Measurements from ENCODE around the gene ARSG.
"Not testable (repeated sequence)": the region's sequence is repeated elsewhere in the genome, so short reads cannot be mapped to it uniquely, and the experiment has no call there.

The ARSG gene

GRCh38 chr17:68307443-68307842 lies 16.1 kb downstream of the ARSG start:
- Histone ChIP-seq H3K4me2 (ENCODE audit: low read length) (no peak overlapping the region), H4K20me1 (ENCODE audit: control insufficient read depth, insufficient read depth, low read depth, low read length) (no peaks in the 10 kb centered on the region), H3F3A (ENCODE audit: control insufficient read depth, insufficient read depth) (no peaks in the 10 kb centered on the region), H3K9me2 (replicated peaks; ENCODE audit: control insufficient read depth, low read length) (no peaks in the 10 kb centered on the region), H3K27me3 (ENCODE audit: control insufficient read depth, low read length) (no peaks in the 10 kb centered on the region), H3K27ac (ENCODE audit: low read depth, low read length) (no peak overlapping the region), H3K9me3 (ENCODE audit: control insufficient read depth, insufficient read depth, low read length) (no peaks in the 10 kb centered on the region), H3K4me1 (ENCODE audit: control insufficient read depth, low read length) (no peaks in the 10 kb centered on the region), H3K4me3 (ENCODE audit: low read length) (no peak overlapping the region), H3K79me2 (ENCODE audit: control insufficient read depth, low read length) (no peaks in the 10 kb centered on the region), H3K36me3 (ENCODE audit: control insufficient read depth, low read length) (peaks cover 3% of the 10 kb centered on the region; the same call in 1 of the 2 replicates)
- no peak for TF ChIP-seq EZH2phosphoT487 (IDR thresholded peaks at IDR 0.05; ENCODE audit: borderline replicate concordance, low read length)
- TF ChIP-seq, protein P1, sequence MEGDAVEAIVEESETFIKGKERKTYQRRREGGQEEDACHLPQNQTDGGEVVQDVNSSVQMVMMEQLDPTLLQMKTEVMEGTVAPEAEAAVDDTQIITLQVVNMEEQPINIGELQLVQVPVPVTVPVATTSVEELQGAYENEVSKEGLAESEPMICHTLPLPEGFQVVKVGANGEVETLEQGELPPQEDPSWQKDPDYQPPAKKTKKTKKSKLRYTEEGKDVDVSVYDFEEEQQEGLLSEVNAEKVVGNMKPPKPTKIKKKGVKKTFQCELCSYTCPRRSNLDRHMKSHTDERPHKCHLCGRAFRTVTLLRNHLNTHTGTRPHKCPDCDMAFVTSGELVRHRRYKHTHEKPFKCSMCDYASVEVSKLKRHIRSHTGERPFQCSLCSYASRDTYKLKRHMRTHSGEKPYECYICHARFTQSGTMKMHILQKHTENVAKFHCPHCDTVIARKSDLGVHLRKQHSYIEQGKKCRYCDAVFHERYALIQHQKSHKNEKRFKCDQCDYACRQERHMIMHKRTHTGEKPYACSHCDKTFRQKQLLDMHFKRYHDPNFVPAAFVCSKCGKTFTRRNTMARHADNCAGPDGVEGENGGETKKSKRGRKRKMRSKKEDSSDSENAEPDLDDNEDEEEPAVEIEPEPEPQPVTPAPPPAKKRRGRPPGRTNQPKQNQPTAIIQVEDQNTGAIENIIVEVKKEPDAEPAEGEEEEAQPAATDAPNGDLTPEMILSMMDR (IDR thresholded peaks at IDR 0.05; ENCODE audit: low read depth, low read length, poor library complexity, severe bottlenecking), result no peak

GRCh38 chr17:68308486-68308885 lies 17.2 kb downstream of the ARSG start:
- not testable (repeated sequence) for H3K27ac ChIP-seq (ENCODE audit: low read depth, low read length); H3K4me1 ChIP-seq (ENCODE audit: control insufficient read depth, low read length); H3K36me3 ChIP-seq (ENCODE audit: control insufficient read depth, low read length); H3K27me3 ChIP-seq (ENCODE audit: control insufficient read depth, low read length); H3K9me2 ChIP-seq (replicated peaks; ENCODE audit: control insufficient read depth, low read length); H4K20me1 ChIP-seq (ENCODE audit: control insufficient read depth, insufficient read depth, low read depth, low read length); H3K79me2 ChIP-seq (ENCODE audit: control insufficient read depth, low read length); H3F3A ChIP-seq (ENCODE audit: control insufficient read depth, insufficient read depth); H3K9me3 ChIP-seq (ENCODE audit: control insufficient read depth, insufficient read depth, low read length); H3K4me3 ChIP-seq (ENCODE audit: low read length); H3K4me2 ChIP-seq (ENCODE audit: low read length)

- H3K4me3 ChIP-seq (ENCODE audit: low read length); H3K27ac ChIP-seq (ENCODE audit: low read depth, low read length); H3F3A ChIP-seq (ENCODE audit: control insufficient read depth, insufficient read depth); H4K20me1 ChIP-seq (ENCODE audit: control insufficient read depth, insufficient read depth, low read depth, low read length); H3K4me1 ChIP-seq (ENCODE audit: control insufficient read depth, low read length); H3K36me3 ChIP-seq (ENCODE audit: control insufficient read depth, low read length); H3K9me3 ChIP-seq (ENCODE audit: control insufficient read depth, insufficient read depth, low read length); H3K79me2 ChIP-seq (ENCODE audit: control insufficient read depth, low read length); H3K9me2 ChIP-seq (replicated peaks; ENCODE audit: control insufficient read depth, low read length); H3K27me3 ChIP-seq (ENCODE audit: control insufficient read depth, low read length); H3K4me2 ChIP-seq (ENCODE audit: low read length): not testable (repeated sequence)
Measured at GRCh38 chr17:68309066-68309670, 17.9 kb downstream of the ARSG start.

- peaks cover 3% of the 10 kb centered on the region; the same call in 1 of the 2 replicates for H3K36me3 ChIP-seq (ENCODE audit: control insufficient read depth, low read length)
- no peak for TF ChIP-seq EZH2phosphoT487 (IDR thresholded peaks at IDR 0.05; ENCODE audit: borderline replicate concordance, low read length)
- TF ChIP-seq, protein P1 (IDR thresholded peaks at IDR 0.05; ENCODE audit: low read depth, low read length, poor library complexity, severe bottlenecking), result no peak
- no peak overlapping the region for H3K4me2 ChIP-seq (ENCODE audit: low read length)
- H4K20me1 ChIP-seq (ENCODE audit: control insufficient read depth, insufficient read depth, low read depth, low read length), result no peaks in the 10 kb centered on the region
- no peaks in the 10 kb centered on the region for H3K27me3 ChIP-seq (ENCODE audit: control insufficient read depth, low read length)
- H3K4me3 ChIP-seq (ENCODE audit: low read length), result no peak overlapping the region
- no peaks in the 10 kb centered on the region for H3K9me2 ChIP-seq (replicated peaks; ENCODE audit: control insufficient read depth, low read length)
- no peaks in the 10 kb centered on the region for H3K79me2 ChIP-seq (ENCODE audit: control insufficient read depth, low read length)
- no peak overlapping the region for H3K27ac ChIP-seq (ENCODE audit: low read depth, low read length)
- H3K4me1 ChIP-seq (ENCODE audit: control insufficient read depth, low read length), result no peaks in the 10 kb centered on the region
- H3F3A ChIP-seq (ENCODE audit: control insufficient read depth, insufficient read depth), result no peaks in the 10 kb centered on the region
- H3K9me3 ChIP-seq (ENCODE audit: control insufficient read depth, insufficient read depth, low read length), result no peaks in the 10 kb centered on the region
Measured at GRCh38 chr17:68310152-68310551, 18.9 kb downstream of the ARSG start.
